GM21825 (cell line): ENCODE results near the gene IFIT3.
"Not testable (repeated sequence)": the region's sequence is repeated elsewhere in the genome, so short reads cannot be mapped to it uniquely, and the experiment has no call there.

Source experiments
- ATAC-seq: cut with Tn5 transposase; IDR thresholded peaks from one replicate; pipeline ENCODE4 v1.9.1; 2021; ENCODE audit warnings: mild to moderate bottlenecking, moderate library complexity; ENCODE audit not compliant: unreplicated experiment

IFIT3 gene

DNA sequence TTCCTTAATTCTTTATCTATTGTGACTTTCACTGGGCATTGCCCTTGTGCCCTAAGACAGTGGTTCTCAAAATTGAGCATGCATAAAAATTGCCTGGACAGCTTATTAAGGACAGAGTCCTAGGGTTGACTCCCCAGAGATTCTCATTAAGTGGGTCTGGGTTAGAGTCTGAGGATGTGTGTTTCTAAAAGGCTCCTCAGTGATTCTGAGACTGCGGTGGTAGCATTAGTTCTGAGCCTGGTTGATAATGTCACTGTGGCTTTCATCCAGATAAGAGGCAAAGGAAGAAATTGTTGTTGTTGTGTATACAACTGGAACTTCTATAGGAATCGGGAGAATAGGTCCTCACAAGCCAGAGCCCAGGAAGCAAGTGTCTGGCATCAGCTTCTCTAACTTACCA lies 24.6 kb upstream of the IFIT3 start:
- ATAC-seq, result no peak

DNA sequence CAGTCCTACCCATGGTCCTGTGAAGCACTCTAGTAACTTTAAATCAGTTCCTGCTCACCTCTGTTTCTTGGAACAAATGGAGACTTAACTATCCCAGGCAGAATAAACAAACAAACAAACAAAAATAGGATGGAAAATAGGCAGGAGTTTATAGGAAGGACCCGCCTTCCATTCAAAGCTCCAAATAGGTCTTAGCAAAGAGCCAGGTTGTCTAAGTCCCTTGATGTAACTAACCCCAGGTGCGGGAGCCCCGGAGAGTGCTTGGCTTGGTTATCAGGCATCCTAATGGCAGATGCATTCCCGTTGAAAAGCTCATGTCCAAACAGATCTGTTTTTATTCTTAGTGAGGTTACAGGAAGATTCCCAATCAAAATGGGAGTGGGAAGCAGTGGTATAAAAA lies 23.8 kb upstream of the IFIT3 start:
- no peak for ATAC-seq

DNA sequence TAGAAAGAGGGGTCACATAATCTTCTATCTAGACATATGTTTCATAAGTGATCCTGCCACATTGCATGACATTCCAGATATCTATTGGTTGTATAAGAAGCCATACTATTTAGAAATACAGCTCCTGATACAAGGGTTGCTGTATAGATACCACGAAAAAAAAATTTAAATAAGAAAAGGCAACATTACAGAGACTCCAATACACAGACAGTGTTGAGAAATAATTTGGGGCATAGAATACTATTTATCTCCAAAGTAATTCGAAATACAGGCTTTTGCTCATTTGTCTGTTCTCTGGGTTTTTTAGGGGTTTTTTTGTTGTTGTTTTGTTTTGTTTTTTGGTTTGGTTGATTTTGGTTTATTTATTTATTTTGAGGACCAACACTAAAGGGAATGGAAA lies 23.4 kb upstream of the IFIT3 start:
- ATAC-seq, result no peak

DNA sequence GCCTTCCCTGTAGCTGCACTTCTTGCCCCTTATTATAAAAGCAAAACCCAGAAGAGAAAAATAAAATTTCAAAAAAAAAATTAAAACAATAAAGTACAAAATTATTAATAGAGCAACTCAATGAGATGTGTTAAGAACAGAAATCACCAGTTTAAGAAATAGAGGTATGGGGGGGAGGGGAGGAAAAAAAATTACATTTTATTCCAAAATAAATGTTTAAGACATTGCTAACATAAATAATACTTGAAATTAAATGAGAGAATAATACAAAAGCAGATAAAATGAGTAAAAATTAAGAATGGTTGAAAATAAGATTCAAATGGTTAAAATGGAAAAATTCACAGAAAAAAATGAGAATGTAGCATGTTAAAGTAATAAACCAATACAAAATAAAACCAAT lies 22.9 kb upstream of the IFIT3 start:
- no peak for ATAC-seq

DNA sequence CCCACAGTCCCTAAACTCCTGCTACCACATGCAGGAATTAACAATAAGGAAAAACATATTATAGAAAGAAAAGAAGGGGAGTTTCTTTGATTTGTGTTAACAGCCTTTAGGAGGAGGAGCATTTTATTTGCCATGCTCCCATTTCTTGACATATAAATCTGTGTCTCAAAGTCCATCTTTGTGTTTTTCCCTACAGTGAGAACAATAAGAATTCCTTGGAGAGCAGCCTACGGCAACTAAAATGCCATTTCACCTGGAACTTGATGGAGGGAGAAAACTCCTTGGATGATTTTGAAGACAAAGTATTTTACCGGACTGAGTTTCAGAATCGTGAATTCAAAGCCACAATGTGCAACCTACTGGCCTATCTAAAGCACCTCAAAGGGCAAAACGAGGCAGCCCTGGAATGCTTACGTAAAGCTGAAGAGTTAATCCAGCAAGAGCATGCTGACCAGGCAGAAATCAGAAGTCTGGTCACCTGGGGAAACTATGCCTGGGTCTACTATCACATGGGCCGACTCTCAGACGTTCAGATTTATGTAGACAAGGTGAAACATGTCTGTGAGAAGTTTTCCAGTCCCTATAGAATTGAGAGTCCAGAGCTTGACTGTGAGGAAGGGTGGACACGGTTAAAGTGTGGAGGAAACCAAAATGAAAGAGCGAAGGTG lies 21.9 kb upstream of the IFIT3 start:
- no peak for ATAC-seq

DNA sequence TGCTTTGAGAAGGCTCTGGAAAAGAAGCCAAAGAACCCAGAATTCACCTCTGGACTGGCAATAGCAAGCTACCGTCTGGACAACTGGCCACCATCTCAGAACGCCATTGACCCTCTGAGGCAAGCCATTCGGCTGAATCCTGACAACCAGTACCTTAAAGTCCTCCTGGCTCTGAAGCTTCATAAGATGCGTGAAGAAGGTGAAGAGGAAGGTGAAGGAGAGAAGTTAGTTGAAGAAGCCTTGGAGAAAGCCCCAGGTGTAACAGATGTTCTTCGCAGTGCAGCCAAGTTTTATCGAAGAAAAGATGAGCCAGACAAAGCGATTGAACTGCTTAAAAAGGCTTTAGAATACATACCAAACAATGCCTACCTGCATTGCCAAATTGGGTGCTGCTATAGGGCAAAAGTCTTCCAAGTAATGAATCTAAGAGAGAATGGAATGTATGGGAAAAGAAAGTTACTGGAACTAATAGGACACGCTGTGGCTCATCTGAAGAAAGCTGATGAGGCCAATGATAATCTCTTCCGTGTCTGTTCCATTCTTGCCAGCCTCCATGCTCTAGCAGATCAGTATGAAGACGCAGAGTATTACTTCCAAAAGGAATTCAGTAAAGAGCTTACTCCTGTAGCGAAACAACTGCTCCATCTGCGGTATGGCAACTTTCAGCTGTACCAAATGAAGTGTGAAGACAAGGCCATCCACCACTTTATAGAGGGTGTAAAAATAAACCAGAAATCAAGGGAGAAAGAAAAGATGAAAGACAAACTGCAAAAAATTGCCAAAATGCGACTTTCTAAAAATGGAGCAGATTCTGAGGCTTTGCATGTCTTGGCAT lies 21.1 kb upstream of the IFIT3 start:
- ATAC-seq, result no peak

DNA sequence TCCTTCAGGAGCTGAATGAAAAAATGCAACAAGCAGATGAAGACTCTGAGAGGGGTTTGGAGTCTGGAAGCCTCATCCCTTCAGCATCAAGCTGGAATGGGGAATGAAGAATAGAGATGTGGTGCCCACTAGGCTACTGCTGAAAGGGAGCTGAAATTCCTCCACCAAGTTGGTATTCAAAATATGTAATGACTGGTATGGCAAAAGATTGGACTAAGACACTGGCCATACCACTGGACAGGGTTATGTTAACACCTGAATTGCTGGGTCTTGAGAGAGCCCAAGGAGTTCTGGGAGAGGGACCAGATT lies 20.6 kb upstream of the IFIT3 start:
- no peak for ATAC-seq

DNA sequence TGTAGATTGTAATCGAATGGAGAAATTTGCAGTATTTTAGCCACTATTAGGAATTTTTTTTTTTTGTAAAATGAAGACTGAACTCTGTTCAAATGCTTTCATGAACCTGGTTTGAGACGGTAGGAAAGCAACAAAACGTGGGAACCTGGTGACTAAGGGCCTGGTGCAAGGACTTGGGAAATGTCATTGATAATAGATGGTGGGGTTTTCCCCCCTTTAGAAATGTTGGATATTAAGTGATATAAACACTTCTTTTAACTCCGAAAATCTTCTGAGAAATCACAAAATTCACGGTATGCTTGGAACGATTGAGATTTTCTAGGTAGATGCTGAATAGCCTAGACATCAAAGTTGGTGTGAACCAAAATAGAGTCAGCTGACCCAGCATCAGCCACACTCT lies 19.5 kb upstream of the IFIT3 start:
- no peak for ATAC-seq

DNA sequence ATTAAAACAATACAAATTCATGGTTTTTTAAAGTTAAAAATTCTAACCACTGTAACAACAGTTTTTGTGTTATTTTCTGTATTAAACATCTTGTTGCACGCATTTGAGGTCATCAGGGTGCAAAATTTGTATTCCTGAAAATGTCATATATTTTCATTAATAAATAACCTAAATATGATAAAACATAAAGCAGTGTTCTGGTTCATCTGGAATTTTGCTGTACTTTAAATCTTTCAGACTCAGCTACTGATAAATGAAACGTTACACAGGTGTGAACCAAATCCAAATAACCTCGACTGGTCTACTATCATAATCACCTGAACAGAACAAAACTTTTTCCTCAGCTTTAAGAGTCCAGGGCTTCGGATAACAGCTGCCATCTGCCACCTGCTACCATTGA lies 19.1 kb upstream of the IFIT3 start:
- ATAC-seq, result no peak

DNA sequence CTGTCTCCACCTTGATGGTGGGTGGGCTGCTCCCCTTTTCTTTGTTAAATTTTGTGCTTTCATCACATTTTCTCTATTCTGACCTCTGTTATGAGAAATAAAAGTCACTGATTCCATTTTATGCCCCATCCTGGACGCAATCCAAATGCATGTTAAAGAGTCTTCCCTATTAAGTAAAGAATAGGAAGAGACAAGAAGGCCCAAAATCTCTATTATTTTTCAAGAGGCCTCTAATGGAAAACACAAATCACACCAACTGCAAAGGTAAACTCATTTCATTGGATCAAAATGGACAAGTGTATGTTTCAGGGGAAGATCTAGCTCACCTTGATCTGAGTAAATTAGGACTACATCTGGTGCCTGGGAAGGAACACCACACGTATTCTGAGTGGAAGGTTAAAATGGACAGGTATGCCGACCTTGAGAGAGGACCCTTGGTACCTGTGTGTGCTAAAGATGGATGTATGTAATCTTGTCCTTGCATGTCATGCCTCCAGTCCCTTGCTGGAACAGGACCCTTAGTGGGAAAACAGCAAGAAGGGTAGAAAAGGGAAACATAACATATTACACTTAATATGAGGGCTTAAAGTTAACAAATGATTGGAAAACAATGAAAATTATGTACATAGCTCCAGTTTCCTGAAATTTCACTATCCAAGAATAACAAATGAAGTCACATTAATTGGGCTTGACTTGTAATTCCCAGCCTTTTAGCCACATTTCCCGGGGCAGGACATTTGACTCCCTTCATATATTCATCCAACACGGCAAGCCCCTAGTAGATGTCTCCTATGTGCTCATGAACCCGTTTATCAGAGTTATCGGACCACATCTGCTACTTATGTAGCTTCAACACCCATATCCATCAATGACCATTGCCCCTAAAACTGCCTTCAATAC lies 18.4 kb upstream of the IFIT3 start:
- no peak for ATAC-seq

DNA sequence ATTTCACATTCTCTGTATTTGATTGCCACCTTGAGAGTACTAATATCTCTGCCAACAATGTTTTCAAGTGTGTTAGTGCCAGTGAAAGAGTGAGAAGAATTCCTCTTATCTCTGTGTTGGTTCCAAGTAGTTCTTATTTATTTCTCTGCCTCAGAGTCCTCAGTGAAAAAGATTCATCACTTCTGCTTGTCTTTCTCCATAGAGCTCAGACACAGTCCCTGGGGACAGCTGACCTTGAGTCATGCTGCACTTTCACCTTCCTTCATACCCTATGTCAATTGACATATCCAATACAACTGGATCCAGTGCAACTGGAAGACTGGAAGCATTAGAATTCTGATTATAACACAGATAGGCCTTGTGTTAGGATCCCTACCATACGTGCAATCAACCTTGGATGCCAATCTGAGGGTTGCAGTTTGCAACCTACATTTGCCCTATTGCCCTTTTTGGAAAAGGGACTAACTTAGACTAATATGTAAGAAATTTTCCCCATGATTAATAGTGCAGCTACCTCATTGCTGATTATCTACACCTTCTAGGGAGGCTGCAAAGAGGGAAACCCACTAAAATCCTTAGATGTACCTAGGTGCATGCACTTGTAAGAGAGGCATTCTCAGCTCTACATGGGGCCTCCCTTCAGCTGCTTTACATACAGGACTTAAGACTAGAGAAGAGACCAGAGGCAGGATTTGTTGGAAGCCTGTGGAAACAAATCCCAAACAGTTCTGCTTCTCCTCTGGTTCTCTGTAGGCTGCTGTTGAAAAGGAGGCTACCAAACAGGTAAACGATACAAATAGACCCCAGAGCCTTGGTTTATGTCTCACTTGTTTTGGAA lies 17.5 kb upstream of the IFIT3 start:
- ATAC-seq, result no peak

DNA sequence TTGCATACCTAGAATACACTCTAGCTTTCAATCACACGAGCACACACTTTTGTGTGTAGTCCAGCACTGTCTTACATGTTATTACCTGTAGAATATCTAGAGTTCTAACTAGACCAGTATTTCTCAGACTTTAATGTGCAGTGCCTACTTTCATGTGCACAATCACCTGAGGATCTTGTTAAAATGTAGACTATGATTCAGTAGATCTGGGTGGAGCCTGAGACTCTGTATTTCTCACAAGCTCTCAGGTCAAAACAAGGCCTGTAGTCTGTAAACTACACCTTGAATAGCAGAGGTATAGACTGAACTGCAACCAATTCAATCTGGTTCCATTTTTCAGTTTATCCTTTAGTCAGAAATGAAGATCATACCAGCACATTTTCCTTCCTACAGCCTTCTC lies 14.8 kb upstream of the IFIT3 start:
- ATAC-seq, result no peak

DNA sequence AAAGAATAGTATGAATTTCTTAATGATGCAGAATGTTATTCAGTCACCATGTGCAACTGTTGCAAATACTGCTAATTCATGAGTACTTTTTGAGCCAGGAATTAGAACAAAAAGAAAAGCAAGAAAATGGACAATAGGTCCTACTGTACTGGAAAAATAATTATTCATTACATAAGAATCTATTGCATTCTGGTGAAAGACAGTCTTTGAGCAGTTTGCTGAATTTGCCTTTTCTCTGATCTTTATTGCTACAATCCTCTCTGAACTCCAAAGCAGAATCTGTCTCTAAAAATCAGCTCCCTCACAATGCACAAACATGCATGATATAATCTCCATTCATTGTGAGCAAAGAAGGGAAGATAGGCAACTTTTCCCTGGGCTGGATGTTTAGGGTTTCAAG lies 13.1 kb upstream of the IFIT3 start:
- no peak for ATAC-seq

DNA sequence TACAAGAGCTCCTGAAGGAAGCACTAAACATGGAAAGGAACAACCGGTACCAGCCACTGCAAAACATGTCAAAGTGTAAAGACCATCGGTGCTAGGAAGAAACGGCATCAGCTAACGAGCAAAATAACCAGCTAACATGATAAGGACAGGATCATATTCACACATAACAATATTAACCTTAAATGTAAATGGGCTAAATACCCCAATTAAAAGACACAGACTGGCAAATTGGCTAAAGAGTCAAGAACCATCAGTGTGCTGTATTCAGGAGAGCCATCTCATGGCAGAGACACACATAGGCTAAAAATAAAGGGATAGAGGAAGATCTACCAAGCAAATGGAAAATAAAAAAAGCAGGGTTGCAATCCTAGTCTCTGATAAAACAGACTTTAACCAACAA lies 9.8 kb upstream of the IFIT3 start:
- ATAC-seq, result not testable (repeated sequence)

DNA sequence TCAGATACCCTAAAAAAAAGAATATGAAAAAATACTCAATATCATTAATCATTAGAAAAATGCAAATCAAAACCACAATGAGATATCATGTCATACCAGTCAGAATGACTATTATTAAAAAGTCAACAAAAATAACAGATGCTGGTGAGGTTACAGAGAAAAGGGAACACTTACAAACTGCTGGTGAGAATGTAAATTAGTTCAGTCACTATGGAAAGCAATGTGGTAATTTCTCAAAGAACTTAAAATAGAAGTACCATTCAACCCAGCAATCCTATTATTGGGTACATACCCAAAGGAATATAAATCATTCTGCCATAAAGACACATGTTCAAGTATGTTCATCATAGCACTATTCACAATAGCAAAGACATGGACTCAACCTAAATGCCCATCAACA lies 2.7 kb upstream of the IFIT3 start:
- ATAC-seq, result not testable (repeated sequence)

DNA sequence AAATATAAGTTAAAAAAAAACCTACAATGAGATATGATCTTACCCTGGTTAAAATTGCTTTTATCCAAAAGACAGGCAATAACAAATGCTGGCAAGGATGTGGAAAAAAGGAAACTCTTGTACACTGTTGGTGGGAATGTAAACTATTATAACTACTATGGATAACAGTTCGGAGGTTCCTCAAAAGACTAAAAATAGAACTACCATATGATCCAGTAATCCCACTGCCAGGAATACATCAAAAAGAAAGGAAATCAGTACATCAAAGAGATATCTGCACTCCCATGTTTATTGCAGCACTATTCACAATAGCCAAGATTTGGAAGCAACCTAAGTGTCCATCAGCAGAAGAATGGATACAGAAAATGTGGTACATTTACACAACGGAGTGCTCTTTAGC lies 1.9 kb upstream of the IFIT3 start:
- ATAC-seq, result not testable (repeated sequence)

DNA sequence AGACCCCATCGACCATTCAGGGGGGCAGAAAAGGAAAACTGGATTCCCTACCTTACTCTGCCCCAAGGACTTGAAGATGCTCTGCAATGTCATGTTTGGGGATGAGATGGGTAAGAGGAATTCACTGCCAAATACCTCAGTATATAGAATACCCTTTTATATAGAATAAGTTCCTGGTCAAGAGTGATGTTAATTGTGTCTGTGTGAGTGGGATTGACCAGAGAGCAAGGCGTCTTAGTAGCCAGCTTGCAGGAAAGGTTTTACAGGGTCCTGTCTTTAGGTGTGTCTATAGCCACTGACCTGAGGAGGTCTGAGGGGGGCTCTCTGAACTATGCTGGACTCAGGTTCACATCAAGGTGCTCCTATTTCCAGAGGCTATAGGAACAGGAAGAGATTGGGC lies 1.4 kb downstream of the IFIT3 start:
- ATAC-seq, result no peak

DNA sequence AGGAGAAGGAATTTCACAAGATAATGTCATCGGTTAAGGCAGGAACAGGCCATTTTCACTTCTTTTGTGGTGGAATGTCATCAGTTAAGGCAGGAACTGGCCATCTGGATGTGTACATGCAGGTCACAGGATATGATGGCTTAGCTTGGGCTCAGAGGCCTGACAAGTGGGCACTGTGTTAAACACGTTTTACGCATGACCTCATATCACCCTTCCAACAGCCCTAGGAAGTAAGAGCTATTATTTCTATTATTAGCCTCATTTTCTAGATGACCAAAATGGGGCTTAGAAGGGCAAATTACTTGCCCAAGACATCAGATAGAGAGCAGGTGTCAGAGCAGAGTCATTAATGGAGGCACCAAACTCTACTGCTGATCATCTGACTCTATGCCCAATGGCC lies 2.2 kb downstream of the IFIT3 start:
- not testable (repeated sequence) for ATAC-seq

DNA sequence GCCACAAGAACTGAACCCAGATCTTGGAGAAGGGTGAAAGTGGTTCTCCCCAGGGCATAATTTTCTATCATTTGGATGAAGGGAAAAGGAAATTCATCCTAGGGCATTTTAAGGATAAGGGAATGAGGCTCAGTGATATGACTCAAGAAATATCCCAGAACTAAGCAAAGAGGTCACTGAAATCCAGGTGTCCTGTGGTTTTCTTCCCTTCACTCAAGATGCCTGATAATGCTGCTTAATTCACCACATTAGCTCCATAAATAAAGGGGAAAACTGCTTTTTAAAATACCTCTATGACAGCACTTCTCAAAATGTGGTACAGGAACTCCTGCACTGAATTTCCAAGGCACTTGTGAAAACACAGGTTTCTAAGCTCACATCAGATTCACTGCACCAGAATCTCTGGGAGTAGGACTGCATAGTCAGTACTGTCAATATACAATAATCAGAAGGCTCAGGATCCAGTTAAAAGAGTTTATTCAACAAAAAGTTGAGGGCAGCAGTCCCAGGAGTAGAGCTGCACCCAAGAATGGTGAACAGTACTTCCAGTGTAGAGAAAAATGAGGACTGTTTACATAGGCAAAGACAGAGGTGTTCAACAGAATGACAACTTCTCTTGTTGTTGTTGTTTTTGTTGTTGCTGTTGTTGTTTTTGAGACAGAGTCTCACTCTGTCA lies 2.9 kb downstream of the IFIT3 start:
- ATAC-seq, result no peak

DNA sequence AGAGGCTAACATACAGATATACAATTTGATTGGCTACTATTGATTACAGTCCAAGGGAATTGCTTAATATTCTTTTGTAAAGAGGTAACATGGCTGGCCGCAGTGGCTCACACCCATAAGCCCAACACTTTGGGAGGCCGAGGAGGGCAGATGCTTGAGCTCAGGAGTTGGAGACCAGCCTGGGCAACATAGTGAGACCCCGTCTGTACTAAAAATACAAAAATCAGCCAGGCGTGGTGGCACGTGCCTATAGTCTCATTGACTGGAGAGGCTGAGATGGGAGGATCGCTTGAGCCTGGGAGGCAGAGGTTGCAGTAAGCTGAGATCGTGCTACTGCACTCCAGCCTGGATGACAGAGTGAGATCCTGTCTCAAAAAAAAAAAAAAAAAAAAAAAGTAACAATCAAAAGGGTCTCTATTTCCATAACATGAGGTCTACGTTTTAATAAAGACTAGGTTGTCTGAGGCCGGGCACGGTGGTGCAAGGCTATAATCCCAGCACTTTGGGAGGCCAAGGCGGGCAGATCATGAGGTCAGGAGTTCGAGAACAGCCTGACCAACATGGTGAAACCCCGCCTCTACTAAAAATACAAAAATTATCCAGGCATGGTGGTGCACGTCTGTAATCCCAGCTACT lies 3.8 kb downstream of the IFIT3 start:
- not testable (repeated sequence) for ATAC-seq
